Transverse colon (tissue), 4 donors: Measurements from ENCODE around the gene RAF1.

Experiments
- POLR2A ChIP-seq: fragments of 450-650 bp; IDR thresholded peaks from one replicate; pipeline ENCODE4 v1.6.1; 2016; ENCODE audit warnings: antibody characterized with exemption, mild to moderate bottlenecking, moderate library complexity
- POLR2AphosphoS5 ChIP-seq, 3 donors: sonication (generic); formaldehyde crosslinking; IDR thresholded peaks; one replicate each; pipeline ENCODE4 v1.6.1; 2016; ENCODE audit warnings: antibody characterized with exemption in 3 of 3
- TF ChIP-seq, protein P1 (sequence below), 5 experiments: fragments of 200-600 bp in 3 of 5; fragments of 450-650 bp in 2 of 5; sonication (generic) in 3 of 5; IDR thresholded peaks; 1 replicate in 2 of 5; 2 replicates in 3 of 5; pipeline ENCODE4 v1.5.1; 2016 to 2017; ENCODE audit warnings: antibody characterized with exemption in 5 of 5, inconsistent platforms in 3 of 5, mild to moderate bottlenecking in 2 of 5, moderate library complexity in 1 of 5

DNA sequence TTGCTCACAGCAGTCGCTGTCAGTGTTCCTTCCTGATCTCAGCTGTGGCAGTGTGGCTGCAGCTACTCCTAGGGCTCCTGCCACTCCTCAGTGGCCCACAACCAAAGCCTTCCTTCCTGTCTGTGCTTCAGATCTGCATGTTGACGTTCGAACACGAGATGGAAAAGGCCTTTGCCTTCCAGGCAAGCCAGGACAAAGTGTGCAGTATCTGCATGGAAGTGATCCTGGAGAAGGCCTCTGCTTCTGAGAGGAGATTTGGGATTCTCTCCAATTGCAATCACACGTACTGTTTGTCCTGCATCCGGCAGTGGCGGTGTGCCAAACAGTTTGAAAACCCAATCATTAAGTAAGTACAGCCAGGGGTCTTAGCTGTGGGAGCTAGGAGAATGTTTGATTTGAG, 89.3 kb downstream of the RAF1 start:
- TF ChIP-seq POLR2AphosphoS5 (IDR thresholded peaks at IDR 0.05), result no peak
- TF ChIP-seq, protein P1, sequence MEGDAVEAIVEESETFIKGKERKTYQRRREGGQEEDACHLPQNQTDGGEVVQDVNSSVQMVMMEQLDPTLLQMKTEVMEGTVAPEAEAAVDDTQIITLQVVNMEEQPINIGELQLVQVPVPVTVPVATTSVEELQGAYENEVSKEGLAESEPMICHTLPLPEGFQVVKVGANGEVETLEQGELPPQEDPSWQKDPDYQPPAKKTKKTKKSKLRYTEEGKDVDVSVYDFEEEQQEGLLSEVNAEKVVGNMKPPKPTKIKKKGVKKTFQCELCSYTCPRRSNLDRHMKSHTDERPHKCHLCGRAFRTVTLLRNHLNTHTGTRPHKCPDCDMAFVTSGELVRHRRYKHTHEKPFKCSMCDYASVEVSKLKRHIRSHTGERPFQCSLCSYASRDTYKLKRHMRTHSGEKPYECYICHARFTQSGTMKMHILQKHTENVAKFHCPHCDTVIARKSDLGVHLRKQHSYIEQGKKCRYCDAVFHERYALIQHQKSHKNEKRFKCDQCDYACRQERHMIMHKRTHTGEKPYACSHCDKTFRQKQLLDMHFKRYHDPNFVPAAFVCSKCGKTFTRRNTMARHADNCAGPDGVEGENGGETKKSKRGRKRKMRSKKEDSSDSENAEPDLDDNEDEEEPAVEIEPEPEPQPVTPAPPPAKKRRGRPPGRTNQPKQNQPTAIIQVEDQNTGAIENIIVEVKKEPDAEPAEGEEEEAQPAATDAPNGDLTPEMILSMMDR (IDR thresholded peaks at IDR 0.05), result no peak
- no peak for TF ChIP-seq POLR2A
